Activated T-cell treated with anti-CD3 and anti-CD28 coated beads for 24 hours (primary cell): ENCODE data around the gene DSCAML1.

ENCODE experiments used
- DNase-seq: peaks from one replicate; pipeline ENCODE4 v3.0.0-alpha.2; 2020; ENCODE audit warnings: low read depth

Gene DSCAML1

GRCh38 chr11:117752071-117752470 lies 44.9 kb downstream of the DSCAML1 start:
- DNase-seq: no peak

- no peak for DNase-seq
These were observed 45.9 kb downstream of the DSCAML1 start for GRCh38 chr11:117750916-117751662.

- DNase-seq: no peak
These were observed 46.7 kb downstream of the DSCAML1 start for GRCh38 chr11:117750357-117750756.

GRCh38 chr11:117749541-117749910 lies 47.5 kb downstream of the DSCAML1 start:
- DNase-seq: no peak

- no peak for DNase-seq
These were observed 48.1 kb downstream of the DSCAML1 start for GRCh38 chr11:117748771-117749540.

- no peak for DNase-seq
These were observed 49.1 kb downstream of the DSCAML1 start for GRCh38 chr11:117747892-117748291.

- no peak for DNase-seq
These were observed 51.7 kb downstream of the DSCAML1 start for GRCh38 chr11:117745346-117745745.

- no peak for DNase-seq
These were observed 52.4 kb downstream of the DSCAML1 start for GRCh38 chr11:117744471-117745150.

GRCh38 chr11:117743121-117743815 lies 53.7 kb downstream of the DSCAML1 start:
- no peak for DNase-seq

GRCh38 chr11:117738246-117738957 lies 58.6 kb downstream of the DSCAML1 start:
- no peak for DNase-seq

- no peak for DNase-seq
These were observed 61.6 kb downstream of the DSCAML1 start for GRCh38 chr11:117735350-117735977.

- no peak for DNase-seq
These were observed 62.4 kb downstream of the DSCAML1 start for GRCh38 chr11:117734601-117735024.

GRCh38 chr11:117733316-117733715 lies 63.7 kb downstream of the DSCAML1 start:
- DNase-seq: no peak

GRCh38 chr11:117731722-117732290 lies 65.2 kb downstream of the DSCAML1 start:
- DNase-seq: no peak

GRCh38 chr11:117730208-117730800 lies 66.7 kb downstream of the DSCAML1 start:
- DNase-seq: no peak

GRCh38 chr11:117725048-117725734 lies 71.8 kb downstream of the DSCAML1 start:
- DNase-seq: no peak

- no peak for DNase-seq
These were observed 72.4 kb downstream of the DSCAML1 start for GRCh38 chr11:117724621-117725020.

- DNase-seq: no peak
These were observed 72.9 kb downstream of the DSCAML1 start for GRCh38 chr11:117724104-117724503.

GRCh38 chr11:117723277-117724024 lies 73.6 kb downstream of the DSCAML1 start:
- no peak for DNase-seq
